Measurements from ENCODE around the gene GPATCH11.

Gene GPATCH11

DNA sequence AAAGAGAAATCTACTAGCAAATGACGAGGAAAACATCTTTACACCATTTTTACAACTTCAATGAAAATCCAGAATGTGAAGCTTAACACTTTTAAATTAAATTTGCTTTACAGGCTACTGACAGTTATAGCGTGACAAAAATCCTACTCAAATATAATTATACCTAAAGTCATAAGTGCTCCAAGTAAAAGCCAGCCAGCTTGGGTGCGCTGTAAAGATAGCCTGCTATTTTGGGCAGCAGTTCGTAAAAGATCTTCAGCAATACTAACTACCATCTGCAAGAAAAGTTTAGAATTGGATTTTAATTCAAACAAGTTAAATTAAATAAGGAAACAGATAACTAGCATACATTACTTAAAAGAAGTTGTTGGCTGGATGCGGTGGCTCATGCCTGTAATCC, 22.5 kb upstream of the GPATCH11 start:
- TF ChIP-seq, protein P1, sequence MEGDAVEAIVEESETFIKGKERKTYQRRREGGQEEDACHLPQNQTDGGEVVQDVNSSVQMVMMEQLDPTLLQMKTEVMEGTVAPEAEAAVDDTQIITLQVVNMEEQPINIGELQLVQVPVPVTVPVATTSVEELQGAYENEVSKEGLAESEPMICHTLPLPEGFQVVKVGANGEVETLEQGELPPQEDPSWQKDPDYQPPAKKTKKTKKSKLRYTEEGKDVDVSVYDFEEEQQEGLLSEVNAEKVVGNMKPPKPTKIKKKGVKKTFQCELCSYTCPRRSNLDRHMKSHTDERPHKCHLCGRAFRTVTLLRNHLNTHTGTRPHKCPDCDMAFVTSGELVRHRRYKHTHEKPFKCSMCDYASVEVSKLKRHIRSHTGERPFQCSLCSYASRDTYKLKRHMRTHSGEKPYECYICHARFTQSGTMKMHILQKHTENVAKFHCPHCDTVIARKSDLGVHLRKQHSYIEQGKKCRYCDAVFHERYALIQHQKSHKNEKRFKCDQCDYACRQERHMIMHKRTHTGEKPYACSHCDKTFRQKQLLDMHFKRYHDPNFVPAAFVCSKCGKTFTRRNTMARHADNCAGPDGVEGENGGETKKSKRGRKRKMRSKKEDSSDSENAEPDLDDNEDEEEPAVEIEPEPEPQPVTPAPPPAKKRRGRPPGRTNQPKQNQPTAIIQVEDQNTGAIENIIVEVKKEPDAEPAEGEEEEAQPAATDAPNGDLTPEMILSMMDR (IDR thresholded peaks at IDR 0.05), result no peak

- TF ChIP-seq, protein P1 (IDR thresholded peaks at IDR 0.05), result no peak
These were observed 15.6 kb upstream of the GPATCH11 start for GRCh38 chr2:37068686-37069085.

GRCh38 chr2:37070931-37071330, 13.4 kb upstream of the GPATCH11 start:
- TF ChIP-seq, protein P1 (IDR thresholded peaks at IDR 0.05), result no peak

DNA sequence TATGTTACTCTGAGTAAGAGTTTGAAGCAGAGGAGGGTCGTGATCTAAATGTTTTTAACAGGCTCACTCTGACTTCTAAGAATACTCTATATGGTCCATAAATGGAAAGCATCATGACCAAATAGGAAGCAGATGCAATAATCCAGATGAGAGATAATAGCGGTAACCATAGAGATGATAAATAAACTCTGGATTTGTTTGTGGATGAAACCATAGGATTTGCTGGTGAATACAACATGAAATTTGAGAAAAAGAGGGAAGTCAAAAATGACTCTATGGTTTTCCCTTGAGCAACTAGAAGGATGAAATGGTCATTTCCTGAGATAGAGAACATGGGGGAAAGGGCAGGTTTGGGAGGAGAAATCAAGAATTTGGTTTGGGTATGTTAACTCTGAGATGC, 4.1 kb upstream of the GPATCH11 start:
- TF ChIP-seq, protein P1 (IDR thresholded peaks at IDR 0.05), result no peak

- TF ChIP-seq, protein P1 (IDR thresholded peaks at IDR 0.05), result no peak
These were observed 3.6 kb upstream of the GPATCH11 start for GRCh38 chr2:37080689-37081088.

GRCh38 chr2:37084797-37085196, 479 bp downstream of the GPATCH11 start:
- TF ChIP-seq, protein P1 (IDR thresholded peaks at IDR 0.05), result no peak

- TF ChIP-seq, protein P1 (IDR thresholded peaks at IDR 0.05), result no peak
These were observed 1.4 kb downstream of the GPATCH11 start for GRCh38 chr2:37085731-37086147.

DNA sequence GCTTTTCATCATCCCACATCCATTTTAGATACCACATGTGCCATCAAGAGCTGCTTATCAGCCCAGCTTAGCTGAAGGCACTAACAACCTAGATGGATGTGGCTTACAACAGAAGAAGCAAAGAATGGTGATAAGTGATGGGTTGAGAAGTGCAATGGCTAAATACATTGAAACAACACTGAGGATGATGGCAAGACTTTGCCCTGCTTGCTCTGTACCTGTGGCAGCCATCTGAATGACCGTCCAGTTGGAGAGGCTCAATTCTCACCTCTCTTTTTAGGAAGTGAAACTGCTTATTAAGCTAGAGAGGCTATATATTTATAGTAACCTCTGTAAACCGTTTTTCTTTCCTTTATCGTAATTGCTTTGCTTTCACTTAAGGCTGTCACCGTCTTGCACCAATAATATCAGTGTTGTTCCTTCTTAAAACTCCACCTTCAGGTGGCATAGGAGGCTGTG, 5.7 kb downstream of the GPATCH11 start:
- TF ChIP-seq, protein P1 (IDR thresholded peaks at IDR 0.05), result no peak
